GM23248 (cell line): ENCODE results near the gene OPALIN.

ENCODE experiments used
- EZH2 ChIP-seq: fragments of 200-600 bp; sonication (generic); IDR thresholded peaks from 2 replicates; pipeline ENCODE4 v1.6.1; 2018; ENCODE audit warnings: antibody characterized with exemption, mild to moderate bottlenecking; ENCODE audit not compliant: insufficient read depth, poor library complexity, severe bottlenecking
- EZH2phosphoT487 ChIP-seq: fragments of 200-600 bp; sonication (generic); IDR thresholded peaks from 2 replicates; pipeline ENCODE4 v1.6.1; 2018; ENCODE audit warnings: antibody characterized with exemption, moderate library complexity, mild to moderate bottlenecking, low read depth; ENCODE audit not compliant: insufficient read depth

- TF ChIP-seq EZH2 (no peak), EZH2phosphoT487 (no peak)
Observed at GRCh38 chr10:96370584-96371157, 11.9 kb upstream of the OPALIN start.
